KMS-11 (cell line): ENCODE measurements around the gene DPF3.

Experiments
- H2AFZ ChIP-seq: fragments of 200-600 bp; sonication (generic); 2 replicates; pipeline ENCODE4 v1.6.1; 2016; ENCODE audit warnings: antibody characterized with exemption, mixed run types, low read depth
- H3K27ac ChIP-seq: fragments of 200-600 bp; sonication (generic); 2 replicates; pipeline ENCODE4 v1.6.1; 2016; ENCODE audit warnings: mild to moderate bottlenecking, mixed run types
- H3K27me3 ChIP-seq: fragments of 200-600 bp; sonication (generic); 2 replicates; pipeline ENCODE4 v1.6.1; 2017; ENCODE audit warnings: mild to moderate bottlenecking, low read depth, mixed run types, moderate library complexity; ENCODE audit not compliant: insufficient read depth
- H3K36me3 ChIP-seq: fragments of 200-600 bp; sonication (generic); 2 replicates; pipeline ENCODE4 v1.6.1; 2017; ENCODE audit warnings: mild to moderate bottlenecking, mixed run types; ENCODE audit not compliant: insufficient read depth
- H3K4me1 ChIP-seq: fragments of 200-600 bp; sonication (generic); 2 replicates; pipeline ENCODE4 v1.6.1; 2016; ENCODE audit warnings: mild to moderate bottlenecking, low read depth, mixed run types; ENCODE audit not compliant: poor library complexity, severe bottlenecking
- H3K4me2 ChIP-seq: fragments of 200-600 bp; sonication (generic); 2 replicates; pipeline ENCODE4 v1.7.0; 2016; ENCODE audit warnings: mild to moderate bottlenecking, mixed run types
- H3K4me3 ChIP-seq: fragments of 200-600 bp; sonication (generic); IDR thresholded peaks from 2 replicates; pipeline ENCODE4 v1.6.1; 2017; ENCODE audit warnings: low read depth, low read length, mixed read lengths; ENCODE audit not compliant: insufficient read depth
- H3K79me2 ChIP-seq: fragments of 200-600 bp; sonication (generic); 2 replicates; pipeline ENCODE4 v1.6.1; 2016; ENCODE audit warnings: low read depth, mixed run types; ENCODE audit not compliant: insufficient read depth
- H3K9ac ChIP-seq: fragments of 200-600 bp; sonication (generic); 2 replicates; pipeline ENCODE4 v1.6.1; 2016; ENCODE audit warnings: mild to moderate bottlenecking, mixed run types
- H4K20me1 ChIP-seq: fragments of 200-600 bp; sonication (generic); 2 replicates; pipeline ENCODE4 v1.6.1; 2016; ENCODE audit warnings: mild to moderate bottlenecking, mixed run types; ENCODE audit not compliant: insufficient read depth
- CTCF ChIP-seq: fragments of 200-600 bp; sonication (generic); conservative IDR thresholded peaks from 2 replicates; pipeline ENCODE4 v1.6.1; 2017; ENCODE audit warnings: low read depth, mild to moderate bottlenecking, antibody characterized with exemption, low read length, moderate library complexity, mixed read lengths

Gene DPF3

DNA sequence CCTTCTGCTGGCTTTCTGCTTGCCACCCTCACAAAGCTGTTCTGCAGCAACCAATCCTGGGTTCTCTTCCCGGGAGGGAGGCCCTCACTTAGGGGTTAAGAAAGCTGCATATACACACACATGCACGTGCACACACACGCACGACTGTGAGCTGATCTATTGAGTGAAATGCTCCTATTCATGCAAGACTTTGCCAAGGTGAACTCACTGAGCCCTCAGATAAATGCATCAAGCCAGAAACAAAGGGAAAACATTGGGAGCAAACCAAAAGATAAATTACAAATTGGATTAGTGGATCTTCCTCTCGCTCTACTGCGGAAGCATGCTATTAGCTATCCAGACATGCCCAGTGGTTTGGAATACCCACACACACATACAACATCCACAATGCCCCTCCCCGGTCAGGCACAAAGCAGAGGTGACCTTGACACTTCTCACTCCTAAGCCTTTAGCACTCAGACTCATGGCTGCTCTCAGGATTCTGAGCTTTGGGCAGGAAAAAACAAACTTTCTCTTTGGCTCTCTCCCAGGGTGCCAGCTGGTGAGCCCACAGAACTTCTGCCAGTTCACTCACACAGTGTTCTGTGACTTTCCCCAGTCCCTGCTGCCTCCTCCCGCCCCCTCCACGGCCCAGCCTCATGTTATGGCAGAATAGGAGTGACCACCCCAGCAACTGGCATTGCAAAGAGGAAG lies 320.0 kb downstream of the DPF3 start:
- Histone ChIP-seq H3K4me2 (no peak overlapping the region), H3K9ac (no peak overlapping the region), H3K27me3 (no peaks in the 10 kb centered on the region), H3K4me1 (no peaks in the 10 kb centered on the region), H3K27ac (no peak overlapping the region), H3K4me3 (no peak overlapping the region), H3K36me3 (no peaks in the 10 kb centered on the region), H4K20me1 (no peaks in the 10 kb centered on the region), H2AFZ (no peak overlapping the region), H3K79me2 (no peaks in the 10 kb centered on the region)
- TF ChIP-seq CTCF = no peak
